ENCODE data around the gene ARID5B.

ARID5B gene

GRCh38 chr10:62085821-62086220 is 184.3 kb downstream of the ARID5B start:
- no peak for TF ChIP-seq CTCF (IDR thresholded peaks at IDR 0.05; ENCODE audit: low read depth, low read length)
- DNase-seq (ENCODE audit: low read depth in 2 of 2): no peak
- no peak overlapping the region for H3K4me3 ChIP-seq (replicated peaks in 1 of 2; ENCODE audit: low read depth in 2 of 2, low read length in 2 of 2)

GRCh38 chr10:62087329-62087728 is 185.8 kb downstream of the ARID5B start:
- TF ChIP-seq CTCF (IDR thresholded peaks at IDR 0.05; ENCODE audit: low read depth, low read length): no peak
- H3K4me3 ChIP-seq (replicated peaks in 1 of 2; ENCODE audit: low read depth in 2 of 2, low read length in 2 of 2): no peak overlapping the region
- DNase-seq (ENCODE audit: low read depth in 2 of 2): no peak

- TF ChIP-seq CTCF (IDR thresholded peaks at IDR 0.05; ENCODE audit: low read depth, low read length): no peak
- no peak for DNase-seq (ENCODE audit: low read depth in 2 of 2)
- no peak overlapping the region for H3K4me3 ChIP-seq (replicated peaks in 1 of 2; ENCODE audit: low read depth in 2 of 2, low read length in 2 of 2)
Observed at GRCh38 chr10:62088786-62089185, 187.3 kb downstream of the ARID5B start.

- DNase-seq (ENCODE audit: low read depth in 2 of 2): no peak
- TF ChIP-seq CTCF (IDR thresholded peaks at IDR 0.05; ENCODE audit: low read depth, low read length): no peak
- no peak overlapping the region for H3K4me3 ChIP-seq (replicated peaks in 1 of 2; ENCODE audit: low read depth in 2 of 2, low read length in 2 of 2)
Observed at GRCh38 chr10:62092301-62093030, 191.0 kb downstream of the ARID5B start.

GRCh38 chr10:62093863-62094291 is 192.4 kb downstream of the ARID5B start:
- DNase-seq (ENCODE audit: low read depth in 2 of 2): peak; percentile 92 to 94
- TF ChIP-seq CTCF (IDR thresholded peaks at IDR 0.05; ENCODE audit: low read depth, low read length): no peak

GRCh38 chr10:62095181-62096122 is 194.0 kb downstream of the ARID5B start:
- H3K4me3 ChIP-seq (replicated peaks in 1 of 2; ENCODE audit: low read depth in 2 of 2, low read length in 2 of 2): no peak overlapping the region
- peak; percentile 78 to 91 for DNase-seq (ENCODE audit: low read depth in 2 of 2)
- no peak for TF ChIP-seq CTCF (IDR thresholded peaks at IDR 0.05; ENCODE audit: low read depth, low read length)

More at GRCh38 chr10:62093863-62094291, 192.4 kb downstream of the ARID5B start:
- H3K4me3 ChIP-seq (replicated peaks in 1 of 2; ENCODE audit: low read depth in 2 of 2, low read length in 2 of 2): no peak overlapping the region
